Common myeloid progenitor, CD34-positive (primary cell): ENCODE results near the gene CEP131.

Experiments
- CTCF ChIA-PET: fragments of 350-600 bp; sonication (Branson Sonifier 250); formaldehyde crosslinking; loops from one replicate; lab custom pipeline; 2021; ENCODE audit warnings: antibody characterized with exemption; lab: Charles Lee
- POLR2A ChIA-PET: fragments of 350-600 bp; sonication (Branson Sonifier 250); formaldehyde crosslinking; loops from one replicate; lab custom pipeline; 2021; ENCODE audit warnings: antibody characterized with exemption; lab: Charles Lee
- DNase-seq, 3 donors: peaks; one replicate each; pipeline versions ENCODE4 v3.0.0 to v3.0.0-alpha.2; 2013
- H3K27ac ChIP-seq, 2 experiments: 1 replicate in 1 of 2; 2 replicates in 1 of 2; pipeline ENCODE4 v1.7.0; 2013; ENCODE audit warnings: inconsistent platforms in 2 of 2, low read length in 2 of 2, mild to moderate bottlenecking in 2 of 2, low read depth in 1 of 2, moderate library complexity in 1 of 2; ENCODE audit not compliant: severe bottlenecking in 2 of 2, insufficient read depth in 1 of 2, poor library complexity in 1 of 2
- H3K27me3 ChIP-seq, 5 experiments: replicated peaks in 2 of 5; 1 replicate in 3 of 5; 2 replicates in 2 of 5; pipeline versions ENCODE4 v1.6.1 to v1.7.0; 2013; ENCODE audit warnings: low read length in 4 of 5, mild to moderate bottlenecking in 2 of 5, moderate library complexity in 2 of 5, inconsistent platforms in 1 of 5; ENCODE audit not compliant: insufficient read depth in 5 of 5, control insufficient read depth in 4 of 5
- H3K36me3 ChIP-seq, 4 experiments: 1 replicate in 2 of 4; 2 replicates in 2 of 4; pipeline versions ENCODE4 v1.6.1 to v1.7.0; 2013; ENCODE audit warnings: low read length in 3 of 4, control low read depth in 1 of 4, mild to moderate bottlenecking in 1 of 4; ENCODE audit not compliant: control insufficient read depth in 4 of 4, insufficient read depth in 4 of 4
- H3K4me1 ChIP-seq, 4 experiments: 1 replicate in 3 of 4; 2 replicates in 1 of 4; pipeline versions ENCODE4 v1.6.1 to v1.7.1; 2013; ENCODE audit warnings: low read length in 3 of 4, mild to moderate bottlenecking in 3 of 4, control low read depth in 1 of 4, inconsistent platforms in 1 of 4, moderate library complexity in 1 of 4; ENCODE audit not compliant: control insufficient read depth in 4 of 4, insufficient read depth in 4 of 4; ENCODE audit errors: control extremely low read depth in 1 of 4
- H3K4me3 ChIP-seq, 7 experiments: 1 replicate in 4 of 7; 2 replicates in 3 of 7; pipeline versions ENCODE4 v1.5.1 to v1.7.0; 2013; ENCODE audit warnings: mild to moderate bottlenecking in 7 of 7, low read length in 6 of 7, moderate library complexity in 6 of 7, inconsistent platforms in 2 of 7, low read depth in 2 of 7, control low read depth in 1 of 7; ENCODE audit not compliant: insufficient read depth in 4 of 7, control insufficient read depth in 1 of 7; ENCODE audit errors: extremely low read depth in 1 of 7
- H3K9me3 ChIP-seq, 5 experiments: 1 replicate in 4 of 5; 2 replicates in 1 of 5; pipeline versions ENCODE4 v1.6.1 to v1.7.1; 2013; ENCODE audit warnings: low read length in 4 of 5, mild to moderate bottlenecking in 2 of 5, inconsistent platforms in 1 of 5, low read depth in 1 of 5, moderate library complexity in 1 of 5; ENCODE audit not compliant: control insufficient read depth in 4 of 5, insufficient read depth in 2 of 5; ENCODE audit errors: control extremely low read depth in 1 of 5
- WGBS: methylation state at CpG from one replicate; pipeline ENCODE4 v1.1.5; 2013; ENCODE audit not compliant: insufficient coverage; 5-methylcytosine and 5-hydroxymethylcytosine counted together

Gene CEP131

DNA sequence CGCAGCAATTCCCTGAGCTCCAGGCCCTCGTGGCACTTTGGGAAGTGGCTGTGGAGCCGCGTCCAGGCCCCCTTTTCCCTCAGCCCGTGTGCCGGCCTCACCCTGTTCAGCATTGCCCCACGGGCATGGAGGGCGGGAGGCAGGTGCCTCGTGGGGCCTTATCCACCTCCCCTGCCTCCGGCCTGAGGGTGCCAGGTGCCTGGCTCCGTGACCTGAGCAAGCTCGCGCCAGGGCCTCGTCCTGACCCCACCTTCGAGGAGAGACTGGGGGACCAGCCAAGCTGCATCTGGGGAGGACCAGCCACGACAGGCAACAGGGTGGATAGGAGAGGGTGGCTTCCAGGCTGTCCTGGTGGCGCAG, 29.7 kb downstream of the CEP131 start:
- Histone ChIP-seq H3K4me1 (peaks cover 0 to 5% (median 0%) of the 10 kb centered on the region in 4 experiments), H3K4me3 (no peak overlapping the region), H3K36me3 (peaks cover 2 to 65% (median 28%) of the 10 kb centered on the region in 4 experiments), H3K27ac (no peak overlapping the region), H3K9me3 (no peaks in the 10 kb centered on the region), H3K27me3 (no peaks in the 10 kb centered on the region)
- POLR2A ChIA-PET: interaction anchor here (0.5 kb wide), 1 partner anchor 18 kb away, joined by 4 read pairs; no protein-coding TSS in a partner anchor
- CTCF ChIA-PET: interaction anchor here (1.2 kb wide), 1 partner anchor 48 kb away, joined by 3 read pairs; no protein-coding TSS in a partner anchor
- 93% methylated on average over 13 of the region's 17 CpGs for WGBS
- DNase-seq: no peak

DNA sequence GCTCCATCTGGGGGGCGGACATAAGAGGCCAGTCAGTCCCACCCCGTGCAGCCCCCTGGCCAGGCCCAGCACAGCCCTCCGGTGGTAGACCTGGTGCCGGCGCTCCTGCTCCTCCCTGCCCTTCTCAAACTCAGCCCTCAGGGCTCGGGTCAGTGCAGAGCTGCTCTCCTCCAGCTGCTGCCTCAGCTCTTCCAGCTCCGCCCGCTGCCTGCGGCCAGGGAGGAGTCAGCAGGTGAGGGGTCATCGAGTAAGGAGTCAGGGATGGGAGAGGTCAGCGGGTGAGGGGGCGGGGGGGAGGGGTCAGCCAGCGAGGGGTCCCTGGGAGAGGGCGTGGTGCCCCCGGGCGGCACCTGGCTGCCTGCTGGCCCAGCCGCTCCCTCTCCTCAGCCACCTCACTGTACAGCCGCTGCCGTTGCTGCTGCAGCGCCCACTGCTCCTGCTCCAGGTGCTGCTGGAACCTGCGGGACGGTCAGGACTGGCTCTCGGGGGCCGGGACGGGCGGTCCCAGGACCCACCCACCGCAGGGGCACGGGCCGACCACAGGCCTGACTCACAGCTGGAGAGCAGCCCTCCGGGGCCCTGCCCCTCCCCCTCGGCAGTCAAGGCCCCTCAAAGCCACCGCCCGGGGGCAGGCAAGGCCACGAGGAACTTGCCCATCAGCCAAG, 30.2 kb downstream of the CEP131 start:
- no peaks in the 10 kb centered on the region for H3K27me3 ChIP-seq
- H3K36me3 ChIP-seq: peaks cover 2 to 60% (median 27%) of the 10 kb centered on the region in 4 experiments
- H3K9me3 ChIP-seq: no peaks in the 10 kb centered on the region
- ChIA-PET POLR2A (interaction anchor here (0.5 kb wide), 1 partner anchor 18 kb away, joined by 4 read pairs; no protein-coding TSS in a partner anchor), CTCF (interaction anchor here (0.7 to 1.2 kb wide), 2 partner anchors 11 to 48 kb away, joined by 3 read pairs; no protein-coding TSS in a partner anchor)
- H3K27ac ChIP-seq: no peak overlapping the region
- WGBS: 95% methylated on average over 24 of the region's 34 CpGs
- peaks cover 0 to 3% (median 0%) of the 10 kb centered on the region in 4 experiments for H3K4me1 ChIP-seq
- no peak overlapping the region for H3K4me3 ChIP-seq
- no peak for DNase-seq

DNA sequence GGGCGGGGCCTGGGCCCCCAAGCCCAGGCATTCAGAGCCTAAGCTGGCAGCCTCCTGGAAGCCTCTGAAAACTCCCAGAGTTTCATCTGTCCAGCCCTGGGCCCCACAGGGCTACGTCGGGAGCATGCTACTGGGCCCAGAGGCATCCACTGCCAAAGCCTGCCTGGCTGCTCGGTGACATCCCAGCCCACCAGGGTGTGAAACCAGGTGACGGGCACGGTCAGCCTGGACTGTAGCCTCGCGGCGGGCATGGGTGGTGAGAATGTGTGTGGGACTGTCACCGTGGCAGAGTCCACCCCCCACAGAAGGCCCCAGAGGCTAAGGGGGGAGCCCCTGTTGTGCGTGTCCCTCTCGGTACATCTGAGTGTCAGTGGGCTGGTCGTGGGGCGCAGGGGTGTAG, 31.1 kb downstream of the CEP131 start:
- no peaks in the 10 kb centered on the region for H3K4me1 ChIP-seq
- H3K9me3 ChIP-seq: no peaks in the 10 kb centered on the region
- no peak overlapping the region for H3K27ac ChIP-seq
- POLR2A ChIA-PET: interaction anchor here (0.6 kb wide), 1 partner anchor 15 kb away, joined by 5 read pairs; no protein-coding TSS in a partner anchor
- H3K36me3 ChIP-seq: peaks cover 2 to 59% (median 25%) of the 10 kb centered on the region in 4 experiments
- no peak for DNase-seq
- no peaks in the 10 kb centered on the region for H3K27me3 ChIP-seq
- CTCF ChIA-PET: interaction anchor here (0.7 to 2.0 kb wide), 3 partner anchors 9 to 47 kb away, joined by 3 to 6 read pairs (median 3); no protein-coding TSS in a partner anchor
- 96% methylated on average over 11 of the region's 14 CpGs for WGBS
- no peak overlapping the region for H3K4me3 ChIP-seq

DNA sequence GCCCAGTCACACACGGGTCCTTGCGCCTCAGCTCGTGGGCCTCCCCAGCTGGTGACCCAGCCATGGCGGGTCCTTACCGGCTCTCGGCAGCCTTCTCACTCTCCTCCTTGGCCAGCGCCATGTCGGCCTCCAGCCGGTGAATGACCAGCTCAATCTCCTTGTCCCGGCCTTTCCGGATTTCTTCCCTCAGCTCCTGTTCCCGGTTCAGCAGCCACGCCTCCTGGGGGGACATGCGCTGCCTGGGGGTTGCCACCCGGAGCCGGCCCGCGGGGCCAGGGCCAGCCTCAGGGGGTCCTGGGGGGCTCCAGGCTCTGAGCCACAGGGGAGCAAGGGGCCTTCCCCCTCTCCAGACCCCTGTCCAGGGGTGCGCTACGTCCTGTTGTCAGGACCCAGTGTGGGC, 31.6 kb downstream of the CEP131 start:
- H3K4me3 ChIP-seq: no peak overlapping the region
- CTCF ChIA-PET: interaction anchor here (0.9 to 2.0 kb wide), 3 partner anchors 10 to 54 kb away, joined by 3 to 6 read pairs (median 5); no protein-coding TSS in a partner anchor
- no peak for DNase-seq
- no peak overlapping the region for H3K27ac ChIP-seq
- no peaks in the 10 kb centered on the region for H3K27me3 ChIP-seq
- H3K9me3 ChIP-seq: no peaks in the 10 kb centered on the region
- POLR2A ChIA-PET: interaction anchor here (0.6 kb wide), 1 partner anchor 14 kb away, joined by 5 read pairs; no protein-coding TSS in a partner anchor
- H3K36me3 ChIP-seq: peaks cover 2 to 53% (median 23%) of the 10 kb centered on the region in 4 experiments
- WGBS: 94% methylated on average over 17 of the region's 20 CpGs
- H3K4me1 ChIP-seq: no peaks in the 10 kb centered on the region

DNA sequence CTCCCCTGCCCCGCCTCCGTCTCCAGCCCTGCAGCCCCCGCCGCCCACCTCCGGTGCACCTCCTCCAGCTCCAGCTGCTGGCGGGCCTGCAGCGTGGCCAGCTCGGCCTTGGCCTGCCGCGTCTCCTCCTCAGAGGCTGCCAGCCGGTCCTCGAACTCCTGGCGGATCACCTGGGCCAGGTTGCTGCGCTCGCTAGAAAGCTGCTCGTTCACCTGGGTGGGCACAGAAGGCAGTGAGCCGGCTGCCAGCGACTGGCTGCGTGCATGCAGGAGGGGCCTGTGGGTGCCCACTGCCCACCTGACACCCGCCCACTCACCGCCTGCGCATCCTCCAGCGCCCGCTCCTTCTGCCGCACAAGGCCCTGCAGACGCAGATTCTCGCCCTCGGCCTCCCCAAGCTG, 32.2 kb downstream of the CEP131 start:
- Histone ChIP-seq H3K4me1 (no peaks in the 10 kb centered on the region), H3K36me3 (peaks cover 0 to 49% (median 23%) of the 10 kb centered on the region in 4 experiments), H3K27ac (no peak overlapping the region), H3K4me3 (no peak overlapping the region), H3K9me3 (no peaks in the 10 kb centered on the region), H3K27me3 (peaks cover 0 to 3% (median 0%) of the 10 kb centered on the region in 5 experiments)
- WGBS: 93% methylated on average over 24 of the region's 28 CpGs
- ChIA-PET CTCF (interaction anchor here (0.9 to 2.0 kb wide), 4 partner anchors 10 to 54 kb away, joined by 3 to 6 read pairs (median 4); no protein-coding TSS in a partner anchor), POLR2A (no interaction called here)
- no peak for DNase-seq

DNA sequence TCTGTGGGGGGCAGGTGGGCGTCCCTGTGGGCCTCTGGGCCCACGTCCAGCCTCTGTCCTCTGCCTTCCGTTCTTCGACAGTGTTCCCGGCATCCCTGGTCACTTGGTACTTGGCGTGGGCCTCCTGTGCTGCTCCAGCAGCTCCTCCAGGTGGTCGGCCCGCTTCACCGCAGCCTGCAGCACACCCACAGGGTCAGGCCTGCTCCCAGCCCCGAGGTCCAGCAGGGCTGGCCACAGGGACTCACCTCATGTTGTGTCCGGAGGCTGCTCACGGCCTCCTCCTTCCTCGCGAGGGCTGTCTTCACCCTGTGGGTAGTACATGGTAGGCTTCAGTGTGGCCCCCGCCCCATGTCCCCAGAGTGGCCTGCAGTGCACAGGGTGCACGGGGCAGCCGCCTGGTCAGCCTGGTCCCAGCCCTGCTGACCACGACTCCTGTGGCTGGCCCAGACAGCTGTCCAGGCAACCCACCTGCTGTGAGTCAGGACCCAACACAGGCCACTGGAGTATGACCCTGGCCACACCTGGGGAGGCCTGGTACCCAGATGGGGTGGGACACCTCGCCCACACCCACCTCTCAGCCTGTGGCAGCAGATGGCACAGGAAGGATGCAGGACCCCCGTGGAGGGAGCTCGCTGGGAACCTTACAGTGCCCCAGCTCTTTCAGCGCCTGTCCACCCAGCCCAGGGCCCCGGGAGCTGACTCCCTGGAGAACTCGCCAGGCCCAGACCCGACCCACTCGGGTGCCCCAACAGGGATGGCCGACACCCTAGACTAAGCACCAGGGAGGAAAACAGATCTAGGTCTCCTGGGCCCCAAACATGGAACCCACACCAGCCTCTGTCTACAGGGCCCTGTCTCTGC, 32.9 kb downstream of the CEP131 start:
- H3K4me3 ChIP-seq: no peak overlapping the region
- 89% methylated on average over 25 of the region's 27 CpGs for WGBS
- no peaks in the 10 kb centered on the region for H3K4me1 ChIP-seq
- peaks cover 0 to 44% (median 22%) of the 10 kb centered on the region in 4 experiments for H3K36me3 ChIP-seq
- no peak overlapping the region for H3K27ac ChIP-seq
- no peaks in the 10 kb centered on the region for H3K9me3 ChIP-seq
- no peak for DNase-seq
- ChIA-PET CTCF (interaction anchor here (1.3 to 2.0 kb wide), 3 partner anchors 11 to 48 kb away, joined by 4 to 6 read pairs (median 5); no protein-coding TSS in a partner anchor), POLR2A (no interaction called here)
- H3K27me3 ChIP-seq: peaks cover 0 to 6% (median 0%) of the 10 kb centered on the region in 5 experiments
